ENCODE measurements around the gene GPC6.

- no peak for TF ChIP-seq GABPA (IDR thresholded peaks at IDR 0.05 in 1 of 2, conservative IDR thresholded peaks at IDR 0.05 in 1 of 2)
- no peak for TF ChIP-seq CTCF (IDR thresholded peaks at IDR 0.05; ENCODE audit: low read depth, low read length, missing input control)
- TF ChIP-seq JUND (IDR thresholded peaks at IDR 0.05): no peak
- no peak for TF ChIP-seq SP1 (IDR thresholded peaks at IDR 0.05)
- TF ChIP-seq EGR1 (IDR thresholded peaks at IDR 0.05; ENCODE audit: low read depth in 2 of 2): no peak
- no peak for TF ChIP-seq FOXA1 (IDR thresholded peaks at IDR 0.05)
- peak in 1 of 2 donors; percentile 18 for TF ChIP-seq RAD21 (IDR thresholded peaks at IDR 0.05)
- TF ChIP-seq, protein P1, sequence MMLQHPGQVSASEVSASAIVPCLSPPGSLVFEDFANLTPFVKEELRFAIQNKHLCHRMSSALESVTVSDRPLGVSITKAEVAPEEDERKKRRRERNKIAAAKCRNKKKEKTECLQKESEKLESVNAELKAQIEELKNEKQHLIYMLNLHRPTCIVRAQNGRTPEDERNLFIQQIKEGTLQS (IDR thresholded peaks at IDR 0.05): no peak
- TF ChIP-seq REST (IDR thresholded peaks at IDR 0.05): no peak
- TF ChIP-seq, protein P2, sequence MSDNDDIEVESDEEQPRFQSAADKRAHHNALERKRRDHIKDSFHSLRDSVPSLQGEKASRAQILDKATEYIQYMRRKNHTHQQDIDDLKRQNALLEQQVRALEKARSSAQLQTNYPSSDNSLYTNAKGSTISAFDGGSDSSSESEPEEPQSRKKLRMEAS (IDR thresholded peaks at IDR 0.05): no peak
- no peak for TF ChIP-seq TAF1 (conservative IDR thresholded peaks at IDR 0.05)
- no peak for TF ChIP-seq HNF4G (IDR thresholded peaks at IDR 0.05)
- TF ChIP-seq, protein P3, sequence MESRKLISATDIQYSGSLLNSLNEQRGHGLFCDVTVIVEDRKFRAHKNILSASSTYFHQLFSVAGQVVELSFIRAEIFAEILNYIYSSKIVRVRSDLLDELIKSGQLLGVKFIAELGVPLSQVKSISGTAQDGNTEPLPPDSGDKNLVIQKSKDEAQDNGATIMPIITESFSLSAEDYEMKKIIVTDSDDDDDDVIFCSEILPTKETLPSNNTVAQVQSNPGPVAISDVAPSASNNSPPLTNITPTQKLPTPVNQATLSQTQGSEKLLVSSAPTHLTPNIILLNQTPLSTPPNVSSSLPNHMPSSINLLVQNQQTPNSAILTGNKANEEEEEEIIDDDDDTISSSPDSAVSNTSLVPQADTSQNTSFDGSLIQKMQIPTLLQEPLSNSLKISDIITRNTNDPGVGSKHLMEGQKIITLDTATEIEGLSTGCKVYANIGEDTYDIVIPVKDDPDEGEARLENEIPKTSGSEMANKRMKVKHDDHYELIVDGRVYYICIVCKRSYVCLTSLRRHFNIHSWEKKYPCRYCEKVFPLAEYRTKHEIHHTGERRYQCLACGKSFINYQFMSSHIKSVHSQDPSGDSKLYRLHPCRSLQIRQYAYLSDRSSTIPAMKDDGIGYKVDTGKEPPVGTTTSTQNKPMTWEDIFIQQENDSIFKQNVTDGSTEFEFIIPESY (IDR thresholded peaks at IDR 0.05): no peak
- TF ChIP-seq YY1 (IDR thresholded peaks at IDR 0.05): no peak
These were observed 998.1 kb downstream of the GPC6 start for GRCh38 chr13:94224670-94225069.

All from liver (tissue), 3 donors.